Amniotic stem cell (primary cell): ENCODE data around the gene MGAT4A.
"Not testable (repeated sequence)": the region's sequence is repeated elsewhere in the genome, so short reads cannot be mapped to it uniquely, and the experiment has no call there.

ENCODE experiments used
- DNase-seq: peaks from one replicate; lab custom pipeline; 2025; lab: John Stamatoyannopoulos, UW

Gene MGAT4A

GRCh38 chr2:98730053-98730706 is 752 bp downstream of the MGAT4A start:
- no peak for DNase-seq

- no peak for DNase-seq
Observed at GRCh38 chr2:98729652-98730051, 1.3 kb downstream of the MGAT4A start.

- DNase-seq, result not testable (repeated sequence)
Observed at GRCh38 chr2:98728088-98728718, 2.7 kb downstream of the MGAT4A start.

GRCh38 chr2:98727369-98728087 is 3.4 kb downstream of the MGAT4A start:
- no peak for DNase-seq

- DNase-seq, result no peak
Observed at GRCh38 chr2:98726735-98727368, 4.1 kb downstream of the MGAT4A start.

- no peak for DNase-seq
Observed at GRCh38 chr2:98726205-98726604, 4.7 kb downstream of the MGAT4A start.

DNA sequence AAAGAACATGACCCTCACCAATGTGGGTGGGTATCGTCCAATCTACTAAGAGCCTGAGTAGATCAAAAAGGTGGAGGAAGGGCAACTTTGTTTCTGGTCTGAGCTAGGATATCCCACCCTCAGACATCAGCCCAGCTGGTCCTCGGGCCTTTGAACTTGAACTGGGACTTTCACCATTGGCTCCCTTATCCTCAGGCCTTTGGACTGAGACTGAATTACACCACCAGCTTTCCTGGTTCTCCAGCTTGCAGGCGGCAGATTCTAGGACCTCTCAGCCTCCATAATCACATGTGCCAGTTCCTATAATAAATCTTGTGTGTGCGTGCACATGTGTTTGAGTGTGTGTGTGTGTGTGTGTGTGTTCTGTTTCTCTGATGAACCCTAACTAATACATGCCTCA is 10.6 kb downstream of the MGAT4A start:
- no peak for DNase-seq

DNA sequence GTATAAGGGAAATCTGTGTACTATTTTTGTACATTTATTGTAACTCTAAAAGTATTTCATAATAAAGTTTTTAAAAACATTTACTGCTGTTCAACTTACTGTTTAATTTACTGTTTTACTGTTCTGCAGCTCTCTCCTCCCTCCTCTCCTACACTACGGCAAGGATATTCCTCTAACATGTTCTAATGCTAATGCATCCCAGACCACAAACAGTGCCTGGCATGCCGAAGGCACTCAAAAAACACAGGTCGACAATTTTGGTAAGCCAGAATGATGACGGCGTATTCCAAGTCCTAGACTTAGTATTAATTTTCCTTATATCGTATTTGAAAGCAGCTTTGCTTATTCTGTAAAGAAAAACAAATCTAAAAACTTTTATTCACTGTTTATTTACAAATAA is 13.3 kb downstream of the MGAT4A start:
- no peak for DNase-seq

DNA sequence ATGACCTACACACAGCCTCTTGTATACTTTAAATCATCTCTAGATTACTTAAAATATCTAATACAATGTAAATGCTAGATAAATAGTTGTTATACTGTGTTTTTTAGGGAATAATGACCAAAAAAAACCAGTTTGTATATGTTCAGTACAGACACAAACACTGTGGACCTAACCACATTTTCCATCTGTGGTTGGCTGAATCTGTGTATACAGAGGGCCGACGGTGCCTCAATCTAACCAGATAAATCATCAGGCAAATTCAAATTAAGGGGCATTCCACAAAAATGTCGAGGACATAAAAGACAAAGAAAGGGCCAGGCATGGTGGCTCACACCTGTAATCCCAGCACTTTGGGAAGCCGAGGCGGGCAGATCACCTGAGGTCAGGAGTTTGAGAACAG is 14.1 kb downstream of the MGAT4A start:
- DNase-seq, result no peak

- DNase-seq, result no peak
Observed at GRCh38 chr2:98715812-98716451, 15.0 kb downstream of the MGAT4A start.

- DNase-seq, result no peak
Observed at GRCh38 chr2:98713332-98714015, 17.5 kb downstream of the MGAT4A start.

GRCh38 chr2:98712145-98712544 is 18.8 kb downstream of the MGAT4A start:
- DNase-seq, result no peak

GRCh38 chr2:98711506-98711905 is 19.4 kb downstream of the MGAT4A start:
- no peak for DNase-seq

- DNase-seq, result no peak
Observed at GRCh38 chr2:98710734-98711133, 20.2 kb downstream of the MGAT4A start.

GRCh38 chr2:98709535-98709934 is 21.4 kb downstream of the MGAT4A start:
- no peak for DNase-seq

DNA sequence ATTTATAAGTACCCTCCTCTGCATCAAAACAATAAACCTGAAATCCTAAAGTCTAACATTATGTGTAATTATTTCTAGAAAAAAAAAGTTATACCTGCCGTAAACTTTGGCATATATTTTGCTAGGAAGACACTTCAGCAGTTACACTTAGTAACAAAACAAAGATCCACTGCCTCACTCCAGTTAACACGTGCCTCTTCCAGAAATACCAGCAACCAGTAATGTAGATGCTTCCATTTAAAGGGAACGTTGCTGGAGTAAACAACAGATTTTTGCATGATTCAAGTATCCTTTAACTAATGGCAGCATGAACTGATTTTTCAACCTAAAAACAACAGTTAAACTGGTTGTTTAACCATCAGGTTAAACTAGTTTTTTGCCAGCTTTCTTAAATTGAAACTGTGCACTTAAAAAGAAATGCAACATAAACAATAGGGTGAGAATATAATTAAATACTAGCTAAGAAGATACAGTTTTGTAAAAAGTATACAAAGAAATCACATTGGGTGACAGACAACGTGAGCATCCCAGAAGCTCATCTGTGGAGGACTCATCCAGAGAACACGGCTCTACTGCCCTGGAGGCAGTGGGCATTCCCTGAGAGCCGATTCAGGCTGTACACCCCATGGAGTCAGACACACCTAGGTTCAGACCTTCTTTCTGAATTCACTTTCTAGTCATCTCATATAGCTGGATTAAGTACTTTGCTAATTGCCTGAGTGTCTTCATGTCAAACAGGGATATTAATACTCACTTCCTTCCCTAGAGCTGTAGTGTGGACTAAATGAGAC is 22.3 kb downstream of the MGAT4A start:
- DNase-seq, result no peak

- no peak for DNase-seq
Observed at GRCh38 chr2:98706591-98706990, 24.3 kb downstream of the MGAT4A start.

DNA sequence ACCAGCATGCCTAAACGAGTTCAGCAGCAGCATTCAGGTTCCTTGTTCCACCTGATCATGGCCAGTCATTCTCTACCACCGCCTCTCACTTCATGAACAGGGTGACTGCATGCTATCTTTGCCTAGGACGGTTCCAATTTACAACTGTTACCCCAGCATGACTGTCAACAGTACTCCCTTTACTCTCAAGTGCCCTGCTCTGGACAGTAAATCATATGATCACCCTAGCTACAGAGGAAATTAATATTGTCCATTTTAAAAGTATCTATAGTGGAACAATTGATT is 25.7 kb downstream of the MGAT4A start:
- no peak for DNase-seq

GRCh38 chr2:98704499-98705332 is 26.2 kb downstream of the MGAT4A start:
- no peak for DNase-seq

GRCh38 chr2:98703738-98704137 is 27.2 kb downstream of the MGAT4A start:
- DNase-seq, result no peak
